Endothelial cell of umbilical vein (primary cell): ENCODE results near the gene FANCD2. TPM values are rescaled to one million over a fixed set of nuclear protein-coding genes. Genes with fewer than 3 reads are reported as not detected.

Source experiments
- BruUV-seq: library from RNA; stranded (reverse); fragments of 400-500 nt; replicated peaks from 2 replicates; lab custom pipeline; 2021; lab: Mats Ljungman, UMichigan
- CTCF ChIA-PET: fragments of 300-600, 350-600 bp; sonication (Branson Sonifier 250); formaldehyde crosslinking; loops from one replicate; lab custom pipeline; 2021; ENCODE audit warnings: antibody characterized with exemption, inconsistent platforms; lab: Charles Lee
- POLR2A ChIA-PET: fragments of 300-600, 350-600 bp; sonication (Branson Sonifier 250); formaldehyde crosslinking; loops from one replicate; lab custom pipeline; 2021; ENCODE audit warnings: antibody characterized with exemption, inconsistent platforms; lab: Charles Lee
- DNase-seq: peaks from one replicate; pipeline ENCODE4 v3.0.0-alpha.2; 2011; ENCODE audit warnings: low read depth, low spot score
- FAIRE-seq: peaks from 2 replicates; lab custom pipeline; 2011; peaks lifted over from hg19 to GRCh38; lab: Jason Lieb, UNC
- H2AFZ ChIP-seq: 2 replicates; pipeline ENCODE4 v1.6.0; 2012; ENCODE audit warnings: low read depth, low read length, control low read depth, inconsistent platforms
- H3K27ac ChIP-seq: 2 replicates; pipeline ENCODE4 v1.5.1; 2011; ENCODE audit warnings: low read depth, mild to moderate bottlenecking, control low read depth, low read length, moderate library complexity; ENCODE audit not compliant: insufficient read depth
- H3K27me3 ChIP-seq, 2 experiments: 2 replicates each; pipeline versions ENCODE4 v1.6.0 to v1.6.1; 2011; ENCODE audit warnings: low read length in 2 of 2, mixed read lengths in 1 of 2; ENCODE audit not compliant: control insufficient read depth in 2 of 2, insufficient read depth in 2 of 2
- H3K36me3 ChIP-seq, 2 experiments: 2 replicates in 1 of 2; 3 replicates in 1 of 2; pipeline ENCODE4 v1.5.1; 2011; ENCODE audit warnings: low read length in 2 of 2, mild to moderate bottlenecking in 1 of 2, moderate library complexity in 1 of 2; ENCODE audit not compliant: control insufficient read depth in 2 of 2, insufficient read depth in 2 of 2; ENCODE audit errors: extremely low read depth in 1 of 2
- H3K4me1 ChIP-seq: 3 replicates; pipeline ENCODE4 v1.5.1; 2011; ENCODE audit warnings: mild to moderate bottlenecking, low read length; ENCODE audit not compliant: control insufficient read depth, insufficient read depth; ENCODE audit errors: extremely low read depth
- H3K4me2 ChIP-seq: 2 replicates; pipeline ENCODE4 v1.6.1; 2011; ENCODE audit warnings: low read length, control low read depth, mixed read lengths; ENCODE audit not compliant: insufficient read depth
- H3K4me3 ChIP-seq, 3 experiments: fragments of 200-600 bp in 1 of 3; sonication (generic), shearing (Covaris generic) in 1 of 3; replicated peaks in 1 of 3; 2 replicates each; pipeline ENCODE4 v1.5.1; 2011 to 2016; ENCODE audit warnings: control low read depth in 3 of 3, low read length in 3 of 3, mild to moderate bottlenecking in 2 of 3, inconsistent platforms in 1 of 3, low read depth in 1 of 3, moderate library complexity in 1 of 3; ENCODE audit not compliant: insufficient read depth in 1 of 3
- H3K79me2 ChIP-seq: 2 replicates; pipeline ENCODE4 v1.6.0; 2012; ENCODE audit warnings: low read length, inconsistent platforms; ENCODE audit not compliant: control insufficient read depth, insufficient read depth
- H3K9ac ChIP-seq: replicated peaks from 2 replicates; pipeline ENCODE3; 2011; ENCODE audit warnings: low read length, control low read depth; ENCODE audit not compliant: insufficient read depth; ENCODE audit errors: extremely low read depth
- H3K9me1 ChIP-seq: replicated peaks from 3 replicates; pipeline ENCODE4 v1.6.0; 2011; ENCODE audit warnings: mild to moderate bottlenecking, low read length; ENCODE audit not compliant: control insufficient read depth, insufficient read depth; ENCODE audit errors: extremely low read depth
- H3K9me3 ChIP-seq: replicated peaks from 2 replicates; pipeline ENCODE4 v1.5.1; 2012; ENCODE audit warnings: low read length, inconsistent platforms; ENCODE audit not compliant: control insufficient read depth, insufficient read depth
- H4K20me1 ChIP-seq: replicated peaks from 2 replicates; pipeline ENCODE3; 2011; ENCODE audit warnings: mild to moderate bottlenecking, low read length; ENCODE audit not compliant: control insufficient read depth, insufficient read depth; ENCODE audit errors: extremely low read depth
- CTCF ChIP-seq, 2 donors: IDR thresholded peaks; 1 replicate in 1 of 2; 2 replicates in 1 of 2; pipeline ENCODE4 v1.5.1; 2011; ENCODE audit warnings: low read length in 2 of 2, mild to moderate bottlenecking in 2 of 2, moderate library complexity in 2 of 2, control low read depth in 1 of 2, inconsistent platforms in 1 of 2, low read depth in 1 of 2; ENCODE audit not compliant: insufficient read depth in 1 of 2; ENCODE audit errors: extremely low read depth in 1 of 2
- EZH2 ChIP-seq: IDR thresholded peaks from 2 replicates; pipeline ENCODE4 v1.6.1; 2012; ENCODE audit warnings: borderline replicate concordance, low read depth, mild to moderate bottlenecking, moderate library complexity, low read length, inconsistent platforms; ENCODE audit not compliant: severe bottlenecking
- FOS ChIP-seq: IDR thresholded peaks from 2 replicates; pipeline ENCODE4 v1.6.1; 2011; ENCODE audit warnings: mild to moderate bottlenecking, low read length, moderate library complexity, borderline replicate concordance; ENCODE audit not compliant: insufficient read depth
- GATA2 ChIP-seq: IDR thresholded peaks from 2 replicates; pipeline ENCODE4 v1.7.0; 2011; ENCODE audit warnings: low read depth, mild to moderate bottlenecking, moderate library complexity, mixed read lengths, low read length; ENCODE audit not compliant: insufficient read length, insufficient read depth
- JUN ChIP-seq: IDR thresholded peaks from 2 replicates; pipeline ENCODE4 v1.6.1; 2011; ENCODE audit warnings: borderline replicate concordance, low read depth; ENCODE audit not compliant: insufficient read length, insufficient read depth
- MAX ChIP-seq: IDR thresholded peaks from 2 replicates; pipeline ENCODE4 v1.6.1; 2011; ENCODE audit not compliant: insufficient read depth, insufficient read length
- MYC ChIP-seq: IDR thresholded peaks from one replicate; pipeline ENCODE4 v1.6.1; 2011; ENCODE audit warnings: mild to moderate bottlenecking, low read depth, low read length
- POLR2A ChIP-seq: IDR thresholded peaks from 2 replicates; pipeline ENCODE4 v1.6.1; 2012; ENCODE audit warnings: low read depth, mild to moderate bottlenecking, control low read depth, low read length
- POLR2AphosphoS5 ChIP-seq: IDR thresholded peaks from 2 replicates; pipeline ENCODE4 v1.6.1; 2012; ENCODE audit warnings: low read depth, mild to moderate bottlenecking, control low read depth, low read length, moderate library complexity; ENCODE audit not compliant: insufficient read depth
- dilution Hi-C: fragments of 300-500 bp; cut with MboI; formaldehyde crosslinking; loops from one replicate; pipeline ENCODE4 v1.15.0; 2019; ENCODE audit warnings: low sequenced_read_pairs; ENCODE audit not compliant: extremely low pct_ligation_motif_present
- intact Hi-C: fragments of 100-400 bp; cut with micrococcal nuclease; formaldehyde crosslinking; loops from one replicate; pipeline ENCODE4 v1.10.0; 2022
- polyA plus RNA-seq, 4 experiments: library from polyadenylated mRNA; depleted of rRNA in 3 of 4; stranded (reverse) in 3 of 4; unstranded in 1 of 4; fragments of >200 nt; gene quantifications; 2 replicates each; pipeline versions ENCODE4 v1.2.1 to v1.2.3, GENCODE V29; 2011 to 2012; ENCODE audit warnings: missing spikeins in 1 of 4
- total RNA-seq: library from RNA; stranded (reverse); gene quantifications from 2 replicates; pipeline ENCODE4 v1.2.3, GENCODE V29; 2021

FANCD2 gene
- total and polyA plus RNA-seq, 2 donors (not counting 3 experiments of a cell fraction or from before 2014, with no cell fraction given), result 8.2 to 26.8 TPM

- no TSS peak for BruUV-seq
- Histone ChIP-seq H3K4me2 (no peak overlapping the region), H4K20me1 (no peaks in the 10 kb centered on the region), H3K27me3 (no peaks in the 10 kb centered on the region), H3K9me1 (no peaks in the 10 kb centered on the region), H3K36me3 (no peaks in the 10 kb centered on the region), H3K79me2 (no peaks in the 10 kb centered on the region), H3K4me3 (no peak overlapping the region), H3K9me3 (no peaks in the 10 kb centered on the region), H3K27ac (no peak overlapping the region), H2AFZ (no peak overlapping the region), H3K9ac (no peak overlapping the region), H3K4me1 (no peaks in the 10 kb centered on the region)
- dilution Hi-C loops, result no loop called here
- FAIRE-seq (no peak), DNase-seq (no peak)
- TF ChIP-seq CTCF (IDR thresholded peaks at IDR 0.05; ENCODE audit: extremely low read depth in 1 of 2, insufficient read depth in 1 of 2, low read depth in 1 of 2, low read length in 2 of 2), result no peak
- TF ChIP-seq MYC, result no peak
- TF ChIP-seq MAX, result no peak
- ChIA-PET POLR2A (no interaction called here), CTCF (no interaction called here)
- intact Hi-C loops, result no loop called here
Measured at GRCh38 chr3:10106919-10107318, 80.7 kb downstream of the FANCD2 start.

DNA sequence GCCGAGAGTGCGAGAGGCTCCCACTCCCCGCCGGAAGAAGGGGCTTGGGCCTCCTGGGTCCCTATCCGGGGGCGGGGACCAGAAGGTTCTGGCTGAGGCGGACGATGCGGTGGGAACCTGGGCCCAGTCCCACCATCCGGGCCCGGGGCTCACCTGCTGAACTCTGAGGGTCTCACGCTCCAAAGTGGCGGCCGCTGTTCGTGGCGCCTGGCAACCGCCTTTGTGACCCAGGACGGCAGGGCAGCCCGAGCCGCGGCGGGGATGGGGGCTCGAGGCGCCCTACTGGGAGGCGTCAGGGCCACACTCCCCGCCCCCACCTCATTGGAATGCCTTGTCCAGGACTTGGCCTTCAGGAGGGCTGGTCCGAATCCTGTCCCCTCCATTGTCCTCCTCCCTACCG is 81.9 kb downstream of the FANCD2 start, which contains the start of gene FANCD2OS:
FANCD2OS (minus strand) TSS at position 165 of the 400 bp plus-strand sequence. CDS start 3,481 bp downstream, outside the sequence.
- ChIA-PET POLR2A (no interaction called here), CTCF (no interaction called here)
- no peak for FAIRE-seq
- dilution Hi-C loops (no loop called here), intact Hi-C loops (no loop called here)
- BruUV-seq, result no TSS peak
- no peak for DNase-seq
- no peaks in the 10 kb centered on the region for H3K79me2 ChIP-seq
- H3K4me1 ChIP-seq, result no peaks in the 10 kb centered on the region
- TF ChIP-seq POLR2AphosphoS5 (no peak), FOS (no peak), CTCF (IDR thresholded peaks at IDR 0.05; ENCODE audit: extremely low read depth in 1 of 2, insufficient read depth in 1 of 2, low read depth in 1 of 2, low read length in 2 of 2) (no peak), GATA2 (no peak), POLR2A (no peak), MYC (no peak), JUN (no peak), EZH2 (no peak), MAX (no peak)
- no peaks in the 10 kb centered on the region for H4K20me1 ChIP-seq
- no peaks in the 10 kb centered on the region for H3K9me1 ChIP-seq
- H3K9ac ChIP-seq, result no peak within 1 kb of the TSS
- no peak within 1 kb of the TSS for H3K4me2 ChIP-seq
- no peak within 1 kb of the TSS for H3K27ac ChIP-seq
- no peaks in the 10 kb centered on the region for H3K27me3 ChIP-seq
- H2AFZ ChIP-seq, result no peak within 1 kb of the TSS
- no peaks in the 10 kb centered on the region for H3K36me3 ChIP-seq
- no peak within 1 kb of the TSS for H3K4me3 ChIP-seq
- no peaks in the 10 kb centered on the region for H3K9me3 ChIP-seq
